Measurements from ENCODE around the gene ANKRD65.
"Not testable (repeated sequence)": the region's sequence is repeated elsewhere in the genome, so short reads cannot be mapped to it uniquely, and the experiment has no call there.

Gene ANKRD65

GRCh38 chr1:1433804-1434130, 12.7 kb upstream of the ANKRD65 start:
- intact Hi-C loops (cut with DNase I), result no loop called here
- DNase-seq, result peak in 7 of 42 donors; percentile 25 to 66 (median 43)

- peak; percentile 75 to 96 (median 86) for DNase-seq
- intact Hi-C loops (cut with DNase I), result no loop called here
Observed at GRCh38 chr1:1432951-1433803, 12.1 kb upstream of the ANKRD65 start.

- intact Hi-C loops (cut with DNase I), result no loop called here
- peak in 10 of 42 donors; percentile 22 to 67 (median 48) for DNase-seq
Observed at GRCh38 chr1:1432274-1432950, 11.3 kb upstream of the ANKRD65 start.

GRCh38 chr1:1431845-1432273, 10.8 kb upstream of the ANKRD65 start:
- intact Hi-C loops (cut with DNase I), result no loop called here
- DNase-seq, result peak in 16 of 42 donors; percentile 17 to 77 (median 51)

- peak in 8 of 42 donors; percentile 27 to 65 (median 50) for DNase-seq
- intact Hi-C loops (cut with DNase I), result no loop called here
Observed at GRCh38 chr1:1430992-1431844, 10.1 kb upstream of the ANKRD65 start.

- peak in 41 of 42 donors; percentile 53 to 91 (median 79) for DNase-seq
- intact Hi-C loops (cut with DNase I), result no loop called here
Observed at GRCh38 chr1:1430114-1430982, 9.3 kb upstream of the ANKRD65 start.

DNA sequence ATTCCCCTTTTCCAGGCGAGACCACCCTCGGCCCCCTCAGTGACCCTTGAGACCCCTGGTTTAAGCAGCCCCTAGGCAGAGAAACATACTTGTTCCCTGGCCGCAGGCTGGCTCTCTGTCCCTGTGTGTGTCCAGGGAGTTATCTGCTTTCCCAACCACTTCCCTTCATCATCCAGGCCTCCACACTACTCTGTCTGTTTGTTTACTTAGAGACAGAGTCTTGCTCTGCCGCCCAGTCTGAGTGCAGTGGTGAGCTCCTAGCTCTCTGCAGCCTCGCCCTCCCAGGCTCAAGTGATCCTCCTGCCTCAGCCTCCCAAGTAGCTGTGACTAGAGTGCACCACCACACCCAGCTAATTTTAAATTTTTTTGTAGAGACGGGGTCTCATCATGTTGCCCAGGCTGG, 8.6 kb upstream of the ANKRD65 start:
- peak in 1 of 42 donors; percentile 19 for DNase-seq
- intact Hi-C loops (cut with DNase I), result no loop called here

GRCh38 chr1:1428967-1429366, 7.9 kb upstream of the ANKRD65 start:
- intact Hi-C loops (cut with DNase I), result not testable (repeated sequence)

DNA sequence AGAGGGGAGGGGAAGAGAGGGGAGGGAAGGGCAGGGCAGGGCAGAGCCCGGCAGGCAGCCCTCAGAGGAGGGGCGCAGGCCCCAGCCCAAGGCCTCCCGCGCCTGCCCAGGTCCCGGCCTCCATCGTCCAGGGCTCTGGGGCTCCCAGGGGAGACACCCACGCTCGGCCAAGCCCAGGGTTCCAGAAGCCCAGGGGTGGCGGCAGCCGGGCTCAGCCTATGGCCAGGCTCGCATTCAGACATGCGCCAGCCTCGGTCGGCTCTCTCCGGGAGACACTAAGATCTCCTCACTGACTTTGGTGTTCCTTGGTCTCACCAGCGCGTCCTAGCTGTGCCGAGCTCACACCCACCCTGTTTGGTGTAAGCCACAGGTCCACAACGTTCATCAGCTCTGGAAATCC, 7.1 kb upstream of the ANKRD65 start:
- peak in 12 of 42 donors; percentile 32 to 77 (median 44) for DNase-seq
- intact Hi-C loops (cut with DNase I), result no loop called here

More at GRCh38 chr1:1428967-1429366, 7.9 kb upstream of the ANKRD65 start:
- not testable (repeated sequence) for DNase-seq

GRCh38 chr1:1427820-1428148, 6.7 kb upstream of the ANKRD65 start:
- DNase-seq, result peak in 3 of 42 donors; percentile 35 to 48 (median 37)
- intact Hi-C loops (cut with DNase I), result no loop called here

DNA sequence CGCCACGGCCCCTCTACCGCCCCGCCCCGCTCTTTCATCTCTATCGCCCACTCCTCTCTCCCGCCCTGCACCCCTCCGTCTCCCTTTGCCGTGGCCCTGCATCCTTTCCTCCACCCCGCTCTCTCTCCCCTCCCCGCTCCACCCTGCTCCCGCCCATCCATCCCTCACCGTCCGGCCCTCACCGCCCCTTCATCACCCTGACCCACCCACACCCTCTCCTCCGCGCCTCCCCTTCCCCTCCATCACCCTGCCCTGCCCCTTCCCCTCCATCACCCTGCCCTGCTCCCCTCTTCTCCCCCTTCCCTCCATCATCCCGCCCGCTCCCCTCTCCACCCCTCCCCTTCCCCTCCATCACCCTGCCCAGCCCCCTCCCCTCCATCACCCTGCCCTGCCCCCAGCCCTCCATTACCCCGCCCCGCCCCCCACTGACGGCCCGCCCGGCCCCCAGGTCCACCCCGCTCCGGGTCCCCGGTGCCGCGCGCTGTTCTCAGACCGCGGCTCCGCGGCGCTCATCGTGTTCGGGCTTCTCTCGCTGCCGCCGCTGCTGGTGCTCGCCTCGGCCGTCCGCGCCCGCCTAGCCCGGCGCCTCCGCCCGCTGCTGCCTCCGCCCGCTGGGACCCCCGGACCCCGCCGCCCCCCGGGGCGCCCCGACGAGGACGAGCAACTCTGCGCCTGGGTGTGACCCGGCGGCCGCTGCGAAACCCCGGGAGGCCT, 6.2 kb upstream of the ANKRD65 start:
- DNase-seq, result peak in 40 of 42 donors; percentile 49 to 91 (median 78)
- intact Hi-C loops (cut with DNase I), result no loop called here

DNA sequence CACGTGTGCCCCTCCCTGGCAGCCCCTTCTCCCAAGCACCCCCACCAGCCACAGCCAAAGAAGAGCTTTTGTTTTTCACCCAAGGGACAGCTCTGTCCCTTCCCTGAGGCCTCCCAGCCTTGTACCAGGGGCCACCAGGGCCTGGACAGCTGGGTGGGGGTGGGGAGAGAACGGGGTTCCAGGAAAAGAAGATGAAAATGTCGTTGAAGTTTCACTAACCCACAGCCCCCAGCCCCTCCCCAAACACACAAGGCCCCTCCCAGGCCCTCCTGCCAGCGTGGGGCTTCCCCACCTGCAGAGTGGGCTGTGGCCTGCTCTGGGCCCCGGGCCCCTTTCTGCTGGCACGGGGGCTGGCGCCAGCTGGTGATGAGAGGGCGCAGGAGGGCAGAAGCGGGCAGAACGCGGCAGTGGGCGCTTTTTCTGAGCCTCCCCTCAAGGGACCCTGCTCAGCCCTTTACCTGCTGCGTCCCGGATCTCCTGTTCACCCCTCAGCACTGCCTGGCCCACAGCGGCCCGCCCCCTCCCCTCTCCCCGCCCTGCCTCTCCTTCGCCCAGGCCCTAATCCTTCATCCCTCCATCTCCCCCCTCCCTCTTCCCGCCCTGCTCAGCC, 5.5 kb upstream of the ANKRD65 start:
- intact Hi-C loops (cut with DNase I), result no loop called here
- DNase-seq, result peak in 41 of 42 donors; percentile 54 to 92 (median 81)

DNA sequence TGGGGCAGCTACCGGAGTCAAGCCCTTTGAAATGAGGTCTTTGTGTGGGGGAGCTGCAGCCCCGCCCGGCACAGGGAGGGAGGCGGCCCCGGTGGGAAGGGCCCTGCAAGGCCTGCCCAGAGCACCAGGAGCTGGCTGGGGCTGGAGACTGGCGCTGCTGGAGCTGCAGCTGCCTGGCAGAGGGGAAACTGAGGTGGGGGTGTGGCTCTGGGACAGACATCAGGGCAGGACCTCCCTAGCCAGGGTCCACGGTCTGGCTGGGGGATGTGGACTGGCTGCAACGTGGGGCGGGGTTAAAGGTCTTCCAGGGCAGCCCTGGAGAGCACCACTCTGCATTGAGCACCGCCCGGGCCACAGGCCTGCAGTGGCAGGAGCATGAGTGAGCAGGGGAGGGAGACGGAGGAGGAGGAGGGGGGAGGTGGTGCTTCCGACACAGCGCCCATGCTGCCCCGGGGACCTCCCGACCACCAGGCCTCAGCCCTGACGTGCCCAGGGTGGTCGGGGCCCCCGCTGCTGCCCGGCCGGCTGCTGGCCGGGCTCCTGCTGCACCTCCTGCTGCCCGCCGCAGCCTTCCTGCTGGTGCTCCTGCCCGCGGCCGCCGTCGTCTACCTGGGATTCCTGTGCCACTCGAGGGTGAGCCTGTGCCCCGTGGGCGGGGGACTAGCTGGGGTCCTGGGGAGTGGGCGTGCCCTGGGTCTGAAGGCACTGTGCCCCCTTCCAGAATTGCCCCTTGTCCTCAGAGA, 4.8 kb upstream of the ANKRD65 start:
- intact Hi-C loops (cut with DNase I), result no loop called here
- DNase-seq, result peak in 41 of 42 donors; percentile 60 to 93 (median 84)

DNA sequence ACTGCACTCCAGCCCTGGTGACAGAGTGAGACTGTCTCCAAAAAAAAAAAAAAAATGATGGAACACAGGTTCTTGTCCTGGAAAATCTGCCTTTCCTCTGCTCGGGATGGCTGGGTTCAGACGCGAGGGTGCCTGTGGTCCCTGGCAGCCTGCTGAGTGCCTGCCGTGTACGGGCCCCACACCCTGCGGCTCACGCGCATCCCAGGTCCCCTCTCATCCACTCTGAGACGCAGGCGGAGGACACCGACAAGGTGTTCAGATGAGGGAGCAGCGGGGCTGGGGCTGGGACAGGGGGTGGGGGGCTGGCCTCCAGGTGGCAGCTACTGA, 4.3 kb upstream of the ANKRD65 start:
- intact Hi-C loops (cut with DNase I), result no loop called here
- DNase-seq, result no peak

GRCh38 chr1:1424707-1425106, 3.6 kb upstream of the ANKRD65 start:
- peak in 3 of 42 donors; percentile 5 to 31 (median 19) for DNase-seq
- intact Hi-C loops (cut with DNase I), result no loop called here

DNA sequence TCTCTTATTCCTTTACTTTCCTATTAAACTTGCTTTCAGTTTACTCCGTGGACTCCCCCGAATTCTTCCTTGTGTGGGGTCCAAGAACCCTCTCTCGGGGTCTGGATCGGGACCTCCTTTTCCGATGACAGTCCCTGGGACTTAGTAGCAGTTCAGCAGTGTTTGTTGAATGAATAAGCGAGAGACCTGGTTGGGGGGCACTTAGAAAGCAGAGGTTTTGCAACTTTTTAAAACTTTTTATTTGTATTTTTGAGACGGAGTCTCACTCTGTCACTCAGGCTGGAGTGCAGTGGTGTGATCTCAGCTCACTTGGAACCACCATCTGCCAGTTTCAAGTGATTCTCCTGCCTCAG, 2.1 kb upstream of the ANKRD65 start:
- no peak for DNase-seq
- intact Hi-C loops (cut with DNase I), result no loop called here

Data from head of caudate nucleus (tissue), 42 donors.